ENCODE results near the gene CFAP299.

GRCh38 chr4:80540349-80540748 lies 204.8 kb downstream of the CFAP299 start:
- TF ChIP-seq SMC3 (IDR thresholded peaks at IDR 0.05), result no peak
- no peak for TF ChIP-seq RCOR1 (IDR thresholded peaks at IDR 0.05; ENCODE audit: low read depth, low read length)
- no peak for TF ChIP-seq RFX5 (IDR thresholded peaks at IDR 0.05)

Measured in A549 (cell line).